ENCODE data around the gene PAPSS1.

DNA sequence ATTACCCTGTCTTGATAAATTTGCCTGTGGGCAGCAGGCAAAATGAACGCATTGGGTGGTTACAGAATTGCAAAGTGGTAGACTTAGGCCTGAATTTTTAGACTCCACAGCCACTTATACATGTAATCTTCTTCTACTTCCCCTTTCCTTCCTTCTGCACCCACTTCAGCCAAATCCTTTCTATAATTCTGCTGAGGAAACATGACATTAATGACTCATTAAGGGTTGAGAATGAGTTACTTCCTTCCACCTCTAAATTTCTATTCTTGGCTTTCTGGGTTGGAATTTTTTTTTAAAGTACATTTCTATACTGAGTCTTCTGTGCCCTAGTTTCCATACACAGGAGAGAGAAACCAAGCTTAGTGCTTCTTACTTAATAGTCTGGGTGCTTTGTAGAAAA lies 10.1 kb downstream of the PAPSS1 start:
- TF ChIP-seq, protein P1, sequence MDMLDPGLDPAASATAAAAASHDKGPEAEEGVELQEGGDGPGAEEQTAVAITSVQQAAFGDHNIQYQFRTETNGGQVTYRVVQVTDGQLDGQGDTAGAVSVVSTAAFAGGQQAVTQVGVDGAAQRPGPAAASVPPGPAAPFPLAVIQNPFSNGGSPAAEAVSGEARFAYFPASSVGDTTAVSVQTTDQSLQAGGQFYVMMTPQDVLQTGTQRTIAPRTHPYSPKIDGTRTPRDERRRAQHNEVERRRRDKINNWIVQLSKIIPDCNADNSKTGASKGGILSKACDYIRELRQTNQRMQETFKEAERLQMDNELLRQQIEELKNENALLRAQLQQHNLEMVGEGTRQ (IDR thresholded peaks at IDR 0.05): no peak
- TF ChIP-seq, protein P2, sequence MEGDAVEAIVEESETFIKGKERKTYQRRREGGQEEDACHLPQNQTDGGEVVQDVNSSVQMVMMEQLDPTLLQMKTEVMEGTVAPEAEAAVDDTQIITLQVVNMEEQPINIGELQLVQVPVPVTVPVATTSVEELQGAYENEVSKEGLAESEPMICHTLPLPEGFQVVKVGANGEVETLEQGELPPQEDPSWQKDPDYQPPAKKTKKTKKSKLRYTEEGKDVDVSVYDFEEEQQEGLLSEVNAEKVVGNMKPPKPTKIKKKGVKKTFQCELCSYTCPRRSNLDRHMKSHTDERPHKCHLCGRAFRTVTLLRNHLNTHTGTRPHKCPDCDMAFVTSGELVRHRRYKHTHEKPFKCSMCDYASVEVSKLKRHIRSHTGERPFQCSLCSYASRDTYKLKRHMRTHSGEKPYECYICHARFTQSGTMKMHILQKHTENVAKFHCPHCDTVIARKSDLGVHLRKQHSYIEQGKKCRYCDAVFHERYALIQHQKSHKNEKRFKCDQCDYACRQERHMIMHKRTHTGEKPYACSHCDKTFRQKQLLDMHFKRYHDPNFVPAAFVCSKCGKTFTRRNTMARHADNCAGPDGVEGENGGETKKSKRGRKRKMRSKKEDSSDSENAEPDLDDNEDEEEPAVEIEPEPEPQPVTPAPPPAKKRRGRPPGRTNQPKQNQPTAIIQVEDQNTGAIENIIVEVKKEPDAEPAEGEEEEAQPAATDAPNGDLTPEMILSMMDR (IDR thresholded peaks at IDR 0.05): no peak
- TF ChIP-seq RFX5 (IDR thresholded peaks at IDR 0.05) (no peak), ESRRA (IDR thresholded peaks at IDR 0.05; ENCODE audit: borderline replicate concordance, low read length) (no peak), POLR2AphosphoS2 (conservative IDR thresholded peaks at IDR 0.05; ENCODE audit: low read length) (no peak), ZFP36 (IDR thresholded peaks at IDR 0.05; ENCODE audit: borderline replicate concordance, partially characterized antibody) (no peak), POLR2A (IDR thresholded peaks at IDR 0.05; ENCODE audit: low read length) (no peak), EP300 (IDR thresholded peaks at IDR 0.05) (no peak), RAD21 (conservative IDR thresholded peaks at IDR 0.05 in 1 of 2, IDR thresholded peaks at IDR 0.05 in 1 of 2) (no peak), FOXS1 (CRISPR knock-in tag; IDR thresholded peaks at IDR 0.05) (no peak), RCOR1 (IDR thresholded peaks at IDR 0.05; ENCODE audit: low read depth, low read length) (no peak)
- TF ChIP-seq, protein P3, sequence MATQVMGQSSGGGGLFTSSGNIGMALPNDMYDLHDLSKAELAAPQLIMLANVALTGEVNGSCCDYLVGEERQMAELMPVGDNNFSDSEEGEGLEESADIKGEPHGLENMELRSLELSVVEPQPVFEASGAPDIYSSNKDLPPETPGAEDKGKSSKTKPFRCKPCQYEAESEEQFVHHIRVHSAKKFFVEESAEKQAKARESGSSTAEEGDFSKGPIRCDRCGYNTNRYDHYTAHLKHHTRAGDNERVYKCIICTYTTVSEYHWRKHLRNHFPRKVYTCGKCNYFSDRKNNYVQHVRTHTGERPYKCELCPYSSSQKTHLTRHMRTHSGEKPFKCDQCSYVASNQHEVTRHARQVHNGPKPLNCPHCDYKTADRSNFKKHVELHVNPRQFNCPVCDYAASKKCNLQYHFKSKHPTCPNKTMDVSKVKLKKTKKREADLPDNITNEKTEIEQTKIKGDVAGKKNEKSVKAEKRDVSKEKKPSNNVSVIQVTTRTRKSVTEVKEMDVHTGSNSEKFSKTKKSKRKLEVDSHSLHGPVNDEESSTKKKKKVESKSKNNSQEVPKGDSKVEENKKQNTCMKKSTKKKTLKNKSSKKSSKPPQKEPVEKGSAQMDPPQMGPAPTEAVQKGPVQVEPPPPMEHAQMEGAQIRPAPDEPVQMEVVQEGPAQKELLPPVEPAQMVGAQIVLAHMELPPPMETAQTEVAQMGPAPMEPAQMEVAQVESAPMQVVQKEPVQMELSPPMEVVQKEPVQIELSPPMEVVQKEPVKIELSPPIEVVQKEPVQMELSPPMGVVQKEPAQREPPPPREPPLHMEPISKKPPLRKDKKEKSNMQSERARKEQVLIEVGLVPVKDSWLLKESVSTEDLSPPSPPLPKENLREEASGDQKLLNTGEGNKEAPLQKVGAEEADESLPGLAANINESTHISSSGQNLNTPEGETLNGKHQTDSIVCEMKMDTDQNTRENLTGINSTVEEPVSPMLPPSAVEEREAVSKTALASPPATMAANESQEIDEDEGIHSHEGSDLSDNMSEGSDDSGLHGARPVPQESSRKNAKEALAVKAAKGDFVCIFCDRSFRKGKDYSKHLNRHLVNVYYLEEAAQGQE (IDR thresholded peaks at IDR 0.05): no peak
- TF ChIP-seq, protein P4, sequence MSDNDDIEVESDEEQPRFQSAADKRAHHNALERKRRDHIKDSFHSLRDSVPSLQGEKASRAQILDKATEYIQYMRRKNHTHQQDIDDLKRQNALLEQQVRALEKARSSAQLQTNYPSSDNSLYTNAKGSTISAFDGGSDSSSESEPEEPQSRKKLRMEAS (IDR thresholded peaks at IDR 0.05): no peak
- TF ChIP-seq, protein P5, sequence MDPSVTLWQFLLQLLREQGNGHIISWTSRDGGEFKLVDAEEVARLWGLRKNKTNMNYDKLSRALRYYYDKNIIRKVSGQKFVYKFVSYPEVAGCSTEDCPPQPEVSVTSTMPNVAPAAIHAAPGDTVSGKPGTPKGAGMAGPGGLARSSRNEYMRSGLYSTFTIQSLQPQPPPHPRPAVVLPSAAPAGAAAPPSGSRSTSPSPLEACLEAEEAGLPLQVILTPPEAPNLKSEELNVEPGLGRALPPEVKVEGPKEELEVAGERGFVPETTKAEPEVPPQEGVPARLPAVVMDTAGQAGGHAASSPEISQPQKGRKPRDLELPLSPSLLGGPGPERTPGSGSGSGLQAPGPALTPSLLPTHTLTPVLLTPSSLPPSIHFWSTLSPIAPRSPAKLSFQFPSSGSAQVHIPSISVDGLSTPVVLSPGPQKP (IDR thresholded peaks at IDR 0.05; ENCODE audit: low read depth, low read length): no peak

Data from A549 (cell line).